Measurements from ENCODE around the gene CAMTA1.
A peak's percentile ranks its signal among the peaks of the same experiment; 100 is the strongest.

The CAMTA1 gene

DNA sequence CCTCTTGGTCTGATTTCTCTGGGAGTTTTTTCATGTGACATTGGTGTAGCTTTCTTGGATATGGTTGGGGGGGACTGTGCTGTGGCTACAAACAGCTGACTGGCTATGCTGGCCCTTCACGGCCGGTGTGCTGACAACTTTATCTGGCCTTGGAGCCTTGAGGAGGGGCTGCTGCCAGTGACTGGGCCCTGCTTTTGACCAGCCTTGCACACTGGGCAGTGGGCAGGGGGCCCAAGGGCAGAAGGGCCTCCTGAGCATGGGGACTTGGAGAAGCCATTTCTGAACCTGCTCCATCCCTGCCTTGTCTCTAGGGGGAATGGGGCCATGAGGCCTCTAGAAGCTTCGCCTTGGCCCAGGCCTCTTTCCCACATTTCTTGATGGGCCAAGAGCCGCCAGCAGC is 139.6 kb downstream of the CAMTA1 start:
- no peak overlapping the region for H3K9ac ChIP-seq (ENCODE audit: low read length)
- no peaks in the 10 kb centered on the region for H3K9me3 ChIP-seq (ENCODE audit: low read length)
- H3K4me3 ChIP-seq (ENCODE audit: low read depth in 1 of 2, low read length in 2 of 2): no peak overlapping the region
- no peaks in the 10 kb centered on the region for H3K27me3 ChIP-seq (ENCODE audit: control insufficient read depth in 1 of 2, insufficient read depth in 2 of 2, low read length in 2 of 2)
- peaks cover 24% of the 10 kb centered on the region for H3K4me1 ChIP-seq (ENCODE audit: insufficient read depth, low read length)
- H3K36me3 ChIP-seq (ENCODE audit: insufficient read depth, low read length): no peaks in the 10 kb centered on the region
- H3K27ac ChIP-seq (ENCODE audit: low read depth, low read length): no peak overlapping the region

DNA sequence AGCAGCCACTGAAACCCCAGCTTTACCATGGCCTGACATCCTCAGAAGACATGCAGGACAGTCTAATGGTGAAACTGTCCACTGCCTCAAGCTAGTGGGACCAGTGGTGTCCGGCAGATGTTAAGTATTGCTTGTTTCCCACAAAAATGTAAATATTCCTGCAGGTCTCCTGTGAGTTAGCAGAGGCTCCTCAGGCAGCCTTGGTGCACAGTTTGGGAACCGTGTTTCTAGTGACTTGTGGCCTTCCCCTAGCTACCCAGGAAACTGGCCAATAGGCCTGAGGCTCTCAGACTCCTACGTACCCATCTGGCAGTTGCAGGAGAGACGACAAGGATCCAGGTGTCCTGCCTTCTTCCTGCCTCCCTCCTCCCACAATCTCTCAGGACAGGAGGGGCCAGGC is 142.4 kb downstream of the CAMTA1 start:
- Histone ChIP-seq H3K4me1 (ENCODE audit: insufficient read depth, low read length) (peaks cover 16% of the 10 kb centered on the region), H3K36me3 (ENCODE audit: insufficient read depth, low read length) (no peaks in the 10 kb centered on the region), H3K9ac (ENCODE audit: low read length) (no peak overlapping the region), H3K27me3 (ENCODE audit: control insufficient read depth in 1 of 2, insufficient read depth in 2 of 2, low read length in 2 of 2) (no peaks in the 10 kb centered on the region), H3K9me3 (ENCODE audit: low read length) (no peaks in the 10 kb centered on the region), H3K4me3 (ENCODE audit: low read depth in 1 of 2, low read length in 2 of 2) (no peak overlapping the region), H3K27ac (ENCODE audit: low read depth, low read length) (no peak overlapping the region)

DNA sequence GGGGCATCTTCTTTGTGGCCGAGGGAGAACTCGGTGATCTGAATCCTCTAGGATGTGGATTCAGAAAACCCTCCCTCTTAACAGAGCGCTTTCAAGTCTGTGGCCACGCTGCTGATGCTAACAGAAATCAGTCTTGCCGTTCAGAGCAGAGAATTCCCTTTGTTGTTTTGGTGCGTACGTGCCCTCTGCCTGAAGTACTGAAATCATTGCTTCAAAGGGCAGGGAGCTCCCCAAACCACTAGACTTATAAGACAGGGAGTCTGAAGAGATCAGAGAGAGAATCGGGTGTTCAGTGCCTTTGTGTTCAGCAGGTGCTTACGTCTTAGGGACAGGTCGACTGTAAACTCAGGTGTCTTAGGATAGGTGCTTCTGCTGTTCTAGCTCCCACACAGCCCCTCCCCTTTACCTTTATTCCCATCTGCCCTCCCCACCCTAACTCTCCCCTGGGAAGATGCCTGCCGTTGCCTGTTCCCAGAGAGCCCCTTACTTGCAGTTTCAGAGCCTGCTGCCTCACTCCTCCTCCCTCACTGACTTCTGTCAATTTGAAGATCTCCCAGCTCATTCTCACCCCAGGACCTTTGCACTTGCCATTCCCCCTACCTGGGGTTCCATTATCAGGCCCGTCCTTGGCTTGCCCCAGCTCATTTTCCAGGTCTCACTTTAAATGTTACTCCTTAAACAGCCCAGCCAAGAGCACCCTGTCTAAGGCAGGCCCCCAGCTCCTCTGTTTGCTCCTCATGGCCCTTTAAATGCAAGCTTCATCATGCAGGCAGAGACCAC is 143.0 kb downstream of the CAMTA1 start:
- no peak overlapping the region for H3K9ac ChIP-seq (ENCODE audit: low read length)
- H3K27me3 ChIP-seq (ENCODE audit: control insufficient read depth in 1 of 2, insufficient read depth in 2 of 2, low read length in 2 of 2): no peaks in the 10 kb centered on the region
- H3K27ac ChIP-seq (ENCODE audit: low read depth, low read length): no peak overlapping the region
- H3K4me3 ChIP-seq (ENCODE audit: low read depth in 1 of 2, low read length in 2 of 2): no peak overlapping the region
- no peaks in the 10 kb centered on the region for H3K9me3 ChIP-seq (ENCODE audit: low read length)
- H3K4me1 ChIP-seq (ENCODE audit: insufficient read depth, low read length): peaks cover 10% of the 10 kb centered on the region
- H3K36me3 ChIP-seq (ENCODE audit: insufficient read depth, low read length): no peaks in the 10 kb centered on the region

DNA sequence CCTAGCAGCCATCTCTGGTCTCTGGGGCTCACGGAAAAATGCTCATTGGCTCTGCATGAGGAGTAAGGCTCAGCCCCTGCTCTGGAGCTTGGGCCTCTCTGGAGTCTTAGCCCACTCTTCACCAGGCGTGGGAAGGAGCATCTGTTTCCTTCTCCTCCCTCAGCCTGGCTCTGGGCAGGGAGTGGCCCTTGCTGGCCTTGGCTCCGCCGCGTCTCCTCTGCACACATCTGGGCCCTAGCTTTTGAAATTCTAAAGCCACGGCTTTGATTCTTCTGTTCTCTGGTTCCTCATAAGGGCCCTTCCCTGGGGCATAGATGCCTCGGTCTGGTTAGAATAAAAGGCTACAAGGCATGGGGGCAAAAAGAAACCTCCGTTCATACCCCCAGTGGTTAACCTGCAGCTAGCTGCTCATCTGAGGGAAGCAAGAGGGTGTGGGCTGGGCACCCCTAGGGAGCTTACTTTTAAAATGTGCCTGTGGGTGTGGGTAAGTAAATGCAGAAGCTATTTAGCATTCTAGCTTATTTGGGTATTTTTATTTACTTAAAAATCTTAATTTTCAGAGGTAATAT is 145.6 kb downstream of the CAMTA1 start:
- Histone ChIP-seq H3K4me1 (ENCODE audit: insufficient read depth, low read length) (no peaks in the 10 kb centered on the region), H3K27me3 (ENCODE audit: control insufficient read depth in 1 of 2, insufficient read depth in 2 of 2, low read length in 2 of 2) (no peaks in the 10 kb centered on the region), H3K27ac (ENCODE audit: low read depth, low read length) (no peak overlapping the region)

DNA sequence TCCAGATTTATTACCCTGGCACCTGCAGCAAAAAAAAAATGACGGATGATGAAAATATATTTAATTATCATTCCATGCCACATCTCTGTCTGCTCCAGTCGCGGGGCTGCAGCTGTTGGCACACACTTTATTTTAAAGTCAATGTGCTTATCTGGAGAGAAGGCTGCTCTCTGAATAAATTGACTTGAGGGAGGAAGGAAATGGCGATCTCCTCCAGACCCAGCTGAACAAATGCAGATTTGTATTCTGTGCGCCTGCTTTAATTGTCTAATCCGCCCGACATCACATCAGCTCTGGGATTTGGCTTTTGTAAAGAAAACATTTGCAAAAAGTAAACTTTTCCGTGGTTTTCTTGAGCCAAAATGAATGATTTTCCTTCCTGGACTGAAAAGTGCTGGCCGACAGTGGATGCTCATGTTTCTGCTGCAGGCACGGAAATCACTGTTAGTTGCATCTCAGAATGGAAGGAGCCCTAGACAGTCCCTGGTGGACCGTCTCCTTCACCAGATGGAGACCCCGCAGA is 150.2 kb downstream of the CAMTA1 start:
- no peaks in the 10 kb centered on the region for H3K9me3 ChIP-seq (ENCODE audit: low read length)
- H3K27ac ChIP-seq (ENCODE audit: low read depth, low read length): no peak overlapping the region
- H3K9ac ChIP-seq (ENCODE audit: low read length): no peak overlapping the region
- no peaks in the 10 kb centered on the region for H3K4me1 ChIP-seq (ENCODE audit: insufficient read depth, low read length)
- H3K36me3 ChIP-seq (ENCODE audit: insufficient read depth, low read length): no peaks in the 10 kb centered on the region
- peak overlapping the region in 1 of 2 donors; percentile 19 for H3K4me3 ChIP-seq (ENCODE audit: low read depth in 1 of 2, low read length in 2 of 2)
- H3K27me3 ChIP-seq (ENCODE audit: control insufficient read depth in 1 of 2, insufficient read depth in 2 of 2, low read length in 2 of 2): no peaks in the 10 kb centered on the region

More for the DNA sequence above, 145.6 kb downstream of the CAMTA1 start:
- Histone ChIP-seq H3K9me3 (ENCODE audit: low read length) (no peaks in the 10 kb centered on the region), H3K36me3 (ENCODE audit: insufficient read depth, low read length) (no peaks in the 10 kb centered on the region), H3K4me3 (ENCODE audit: low read depth in 1 of 2, low read length in 2 of 2) (no peak overlapping the region), H3K9ac (ENCODE audit: low read length) (no peak overlapping the region)

DNA sequence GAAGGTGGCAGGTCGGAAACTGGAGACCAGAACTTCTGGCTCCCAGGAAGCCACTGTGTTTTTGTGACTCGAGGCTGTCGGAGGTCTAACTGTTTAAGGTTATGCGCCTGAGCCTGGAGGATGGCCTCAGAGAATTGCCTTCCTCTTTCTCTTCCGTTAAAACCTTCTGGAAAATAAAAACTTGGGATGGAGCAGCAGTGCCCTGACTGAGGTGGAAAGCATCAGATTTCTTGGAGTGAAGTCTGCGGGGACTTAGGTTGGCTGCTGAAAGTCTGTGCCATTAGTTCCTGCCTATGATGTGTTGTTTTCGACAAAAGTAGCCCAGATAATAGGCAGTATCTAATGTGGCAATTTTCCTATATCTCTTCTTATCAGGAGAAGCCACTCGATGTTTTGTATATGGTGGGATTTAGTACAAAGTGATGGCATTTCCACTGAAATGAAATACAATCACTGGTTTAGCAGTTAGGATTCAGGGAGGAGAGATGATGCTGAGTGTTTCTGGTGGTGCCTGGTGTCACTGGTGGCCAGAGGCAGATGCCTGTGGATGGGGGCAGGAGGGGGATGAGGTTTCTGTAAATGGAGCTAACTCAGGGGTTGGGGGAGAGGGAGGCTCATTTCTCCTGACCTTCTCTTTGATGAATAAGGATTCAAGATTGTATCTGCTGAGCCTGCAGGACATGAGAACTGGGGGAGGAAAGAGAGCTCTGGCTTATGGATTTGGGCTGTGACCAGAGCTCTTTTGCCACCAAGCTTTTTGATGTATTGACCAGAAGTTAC is 150.8 kb downstream of the CAMTA1 start:
- Histone ChIP-seq H3K27ac (ENCODE audit: low read depth, low read length) (no peak overlapping the region), H3K27me3 (ENCODE audit: control insufficient read depth in 1 of 2, insufficient read depth in 2 of 2, low read length in 2 of 2) (no peaks in the 10 kb centered on the region), H3K4me3 (ENCODE audit: low read depth in 1 of 2, low read length in 2 of 2) (no peak overlapping the region), H3K4me1 (ENCODE audit: insufficient read depth, low read length) (no peaks in the 10 kb centered on the region), H3K9me3 (ENCODE audit: low read length) (no peaks in the 10 kb centered on the region), H3K9ac (ENCODE audit: low read length) (no peak overlapping the region), H3K36me3 (ENCODE audit: insufficient read depth, low read length) (no peaks in the 10 kb centered on the region)

DNA sequence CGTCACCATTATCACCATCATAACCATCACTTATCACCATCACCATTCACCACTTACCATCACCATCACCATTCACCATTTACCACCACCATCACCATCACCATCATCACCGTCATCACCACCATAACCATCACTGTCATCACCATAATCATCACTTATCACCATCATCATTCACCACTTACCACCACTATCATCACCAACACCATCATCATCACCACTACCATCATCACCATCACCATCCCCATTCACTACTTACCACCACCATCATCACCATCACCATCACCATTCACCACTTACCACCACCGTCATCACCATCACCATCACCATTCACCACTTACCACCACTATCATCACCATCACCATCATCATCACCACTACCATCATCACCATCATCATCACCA is 151.8 kb downstream of the CAMTA1 start:
- Histone ChIP-seq H3K9me3 (ENCODE audit: low read length) (no peaks in the 10 kb centered on the region), H3K4me1 (ENCODE audit: insufficient read depth, low read length) (no peaks in the 10 kb centered on the region), H3K4me3 (ENCODE audit: low read depth in 1 of 2, low read length in 2 of 2) (no peak overlapping the region), H3K27ac (ENCODE audit: low read depth, low read length) (no peak overlapping the region), H3K36me3 (ENCODE audit: insufficient read depth, low read length) (no peaks in the 10 kb centered on the region), H3K27me3 (ENCODE audit: control insufficient read depth in 1 of 2, insufficient read depth in 2 of 2, low read length in 2 of 2) (no peaks in the 10 kb centered on the region), H3K9ac (ENCODE audit: low read length) (no peak overlapping the region)

DNA sequence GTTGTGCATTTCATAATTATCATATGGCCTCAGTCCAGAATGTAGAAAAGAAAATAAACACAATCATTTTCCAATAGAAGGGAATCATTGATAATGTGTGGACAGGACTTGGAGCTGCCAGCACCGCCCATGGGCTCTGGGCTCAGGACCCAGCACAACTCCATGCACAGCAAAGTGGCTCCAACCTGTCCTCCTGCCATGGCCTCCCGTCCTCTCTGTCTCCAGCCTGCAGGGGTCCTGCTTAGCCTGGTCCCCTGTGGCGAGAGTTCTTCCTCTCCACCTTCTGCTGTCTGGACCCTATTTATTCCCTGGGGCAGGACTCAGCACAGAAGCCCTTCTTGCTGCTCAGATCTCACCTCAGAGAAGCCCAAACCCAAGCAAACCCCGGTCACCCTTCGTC is 154.1 kb downstream of the CAMTA1 start:
- Histone ChIP-seq H3K36me3 (ENCODE audit: insufficient read depth, low read length) (no peaks in the 10 kb centered on the region), H3K27me3 (ENCODE audit: control insufficient read depth in 1 of 2, insufficient read depth in 2 of 2, low read length in 2 of 2) (no peaks in the 10 kb centered on the region), H3K27ac (ENCODE audit: low read depth, low read length) (no peak overlapping the region), H3K9ac (ENCODE audit: low read length) (no peak overlapping the region), H3K9me3 (ENCODE audit: low read length) (no peaks in the 10 kb centered on the region), H3K4me3 (ENCODE audit: low read depth in 1 of 2, low read length in 2 of 2) (no peak overlapping the region), H3K4me1 (ENCODE audit: insufficient read depth, low read length) (no peaks in the 10 kb centered on the region)

DNA sequence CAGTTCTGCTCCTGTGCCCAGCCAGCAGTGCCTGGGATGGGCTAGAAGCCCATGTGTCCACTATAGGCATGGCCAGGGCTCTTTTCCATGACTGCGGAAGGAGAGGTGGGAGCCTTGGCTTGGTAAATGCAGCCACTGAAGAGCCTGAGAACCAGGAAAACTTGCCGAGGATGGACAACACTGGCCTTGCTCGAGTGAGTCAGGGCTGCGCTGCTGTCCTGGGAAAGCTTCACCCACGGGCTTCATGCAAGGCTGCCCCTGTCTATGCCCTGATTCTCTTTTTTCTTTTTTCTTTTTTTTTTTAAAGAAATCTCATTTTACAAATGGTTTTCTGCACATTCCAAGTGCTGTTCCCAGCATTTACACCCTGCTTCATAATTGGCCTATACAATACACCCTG is 156.5 kb downstream of the CAMTA1 start:
- H3K4me1 ChIP-seq (ENCODE audit: insufficient read depth, low read length): no peaks in the 10 kb centered on the region
- no peak overlapping the region for H3K27ac ChIP-seq (ENCODE audit: low read depth, low read length)
- no peaks in the 10 kb centered on the region for H3K27me3 ChIP-seq (ENCODE audit: control insufficient read depth in 1 of 2, insufficient read depth in 2 of 2, low read length in 2 of 2)
- no peaks in the 10 kb centered on the region for H3K9me3 ChIP-seq (ENCODE audit: low read length)
- no peaks in the 10 kb centered on the region for H3K36me3 ChIP-seq (ENCODE audit: insufficient read depth, low read length)
- no peak overlapping the region for H3K4me3 ChIP-seq (ENCODE audit: low read depth in 1 of 2, low read length in 2 of 2)
- no peak overlapping the region for H3K9ac ChIP-seq (ENCODE audit: low read length)

DNA sequence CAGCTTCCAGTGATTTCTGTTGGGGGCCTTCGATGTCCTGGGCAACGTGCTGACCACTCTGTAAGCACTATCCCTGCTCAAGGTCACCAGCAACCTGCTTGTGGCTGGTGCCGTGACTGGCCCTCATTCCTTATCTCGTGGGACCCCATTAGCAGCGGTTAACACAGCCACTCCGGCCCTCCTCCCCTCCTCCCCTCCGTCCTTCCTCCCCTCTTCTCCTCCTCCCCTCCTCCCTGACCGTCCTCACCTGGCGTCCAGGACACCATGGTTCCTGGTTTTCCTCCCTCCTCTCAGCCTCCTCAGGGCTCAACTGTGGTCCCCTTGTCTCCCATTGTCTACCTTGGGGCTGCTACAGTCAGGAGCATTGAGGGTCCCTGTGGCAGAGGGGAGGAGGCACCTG is 157.7 kb downstream of the CAMTA1 start:
- Histone ChIP-seq H3K9ac (ENCODE audit: low read length) (no peak overlapping the region), H3K36me3 (ENCODE audit: insufficient read depth, low read length) (no peaks in the 10 kb centered on the region), H3K27ac (ENCODE audit: low read depth, low read length) (no peak overlapping the region), H3K4me1 (ENCODE audit: insufficient read depth, low read length) (no peaks in the 10 kb centered on the region), H3K27me3 (ENCODE audit: control insufficient read depth in 1 of 2, insufficient read depth in 2 of 2, low read length in 2 of 2) (no peaks in the 10 kb centered on the region), H3K9me3 (ENCODE audit: low read length) (no peaks in the 10 kb centered on the region), H3K4me3 (ENCODE audit: low read depth in 1 of 2, low read length in 2 of 2) (no peak overlapping the region)

DNA sequence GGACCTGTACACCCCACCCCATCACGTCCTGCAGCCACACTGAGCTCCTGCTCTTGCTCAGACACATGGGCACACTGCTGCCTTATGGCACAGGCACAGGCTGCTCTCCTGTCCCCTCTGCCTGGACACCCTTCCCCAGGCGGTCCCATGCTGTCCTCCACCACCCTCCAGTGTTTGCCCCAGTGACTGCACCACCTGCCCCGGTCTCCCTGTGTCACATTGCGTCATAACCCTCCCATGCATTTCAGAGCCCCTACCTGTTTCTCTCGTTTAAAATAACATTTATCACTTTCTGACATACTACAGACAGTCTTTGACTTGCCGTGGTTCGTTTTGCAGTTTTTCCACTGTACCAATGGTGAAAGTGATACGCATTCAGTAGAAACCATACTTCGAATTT is 159.2 kb downstream of the CAMTA1 start:
- Histone ChIP-seq H3K4me3 (ENCODE audit: low read depth in 1 of 2, low read length in 2 of 2) (no peak overlapping the region), H3K27me3 (ENCODE audit: control insufficient read depth in 1 of 2, insufficient read depth in 2 of 2, low read length in 2 of 2) (no peaks in the 10 kb centered on the region), H3K36me3 (ENCODE audit: insufficient read depth, low read length) (no peaks in the 10 kb centered on the region), H3K9me3 (ENCODE audit: low read length) (no peaks in the 10 kb centered on the region), H3K4me1 (ENCODE audit: insufficient read depth, low read length) (no peaks in the 10 kb centered on the region), H3K9ac (ENCODE audit: low read length) (no peak overlapping the region), H3K27ac (ENCODE audit: low read depth, low read length) (no peak overlapping the region)

Measured in muscle layer of colon (tissue), 2 donors.